NCI-H69 (cell line): Measurements from ENCODE around the gene SRGAP1.

Source experiments
- DNase-seq: peaks from one replicate; lab custom pipeline; 2025; lab: John Stamatoyannopoulos, UW

Gene SRGAP1

GRCh38 chr12:63937378-63938316 is 93.1 kb downstream of the SRGAP1 start:
- DNase-seq: peak; percentile 36

- DNase-seq: peak; percentile 95
Measured at GRCh38 chr12:63940310-63941005, 96.0 kb downstream of the SRGAP1 start.

- DNase-seq: peak; percentile 84
Measured at GRCh38 chr12:63941166-63941800, 96.8 kb downstream of the SRGAP1 start.

- peak; percentile 55 for DNase-seq
Measured at GRCh38 chr12:63941879-63942278, 97.4 kb downstream of the SRGAP1 start.

GRCh38 chr12:63942464-63943241 is 98.2 kb downstream of the SRGAP1 start:
- DNase-seq: no peak

GRCh38 chr12:63944034-63944579 is 99.6 kb downstream of the SRGAP1 start:
- DNase-seq: no peak

GRCh38 chr12:63944586-63945228 is 100.2 kb downstream of the SRGAP1 start:
- DNase-seq: peak; percentile 58

GRCh38 chr12:63945777-63946176 is 101.3 kb downstream of the SRGAP1 start:
- no peak for DNase-seq

GRCh38 chr12:63948211-63948610 is 103.7 kb downstream of the SRGAP1 start:
- peak; percentile 77 for DNase-seq

- DNase-seq: no peak
Measured at GRCh38 chr12:63949902-63950301, 105.4 kb downstream of the SRGAP1 start.

GRCh38 chr12:63952995-63953394 is 108.5 kb downstream of the SRGAP1 start:
- no peak for DNase-seq

- DNase-seq: no peak
Measured at GRCh38 chr12:63955831-63956666, 111.5 kb downstream of the SRGAP1 start.

- no peak for DNase-seq
Measured at GRCh38 chr12:63957496-63957895, 113.0 kb downstream of the SRGAP1 start.

- DNase-seq: peak; percentile 96
Measured at GRCh38 chr12:63958876-63959580, 114.5 kb downstream of the SRGAP1 start.

- DNase-seq: no peak
Measured at GRCh38 chr12:63961048-63961447, 116.5 kb downstream of the SRGAP1 start.

GRCh38 chr12:63961543-63961942 is 117.0 kb downstream of the SRGAP1 start:
- no peak for DNase-seq

GRCh38 chr12:63963868-63964267 is 119.4 kb downstream of the SRGAP1 start:
- DNase-seq: no peak

GRCh38 chr12:63964301-63964700 is 119.8 kb downstream of the SRGAP1 start:
- DNase-seq: peak; percentile 22

GRCh38 chr12:63965936-63966605 is 121.6 kb downstream of the SRGAP1 start:
- DNase-seq: no peak
